ENCODE measurements around the gene SELENOV.
"Not testable (repeated sequence)": the region's sequence is repeated elsewhere in the genome, so short reads cannot be mapped to it uniquely, and the experiment has no call there.

Gene SELENOV

DNA sequence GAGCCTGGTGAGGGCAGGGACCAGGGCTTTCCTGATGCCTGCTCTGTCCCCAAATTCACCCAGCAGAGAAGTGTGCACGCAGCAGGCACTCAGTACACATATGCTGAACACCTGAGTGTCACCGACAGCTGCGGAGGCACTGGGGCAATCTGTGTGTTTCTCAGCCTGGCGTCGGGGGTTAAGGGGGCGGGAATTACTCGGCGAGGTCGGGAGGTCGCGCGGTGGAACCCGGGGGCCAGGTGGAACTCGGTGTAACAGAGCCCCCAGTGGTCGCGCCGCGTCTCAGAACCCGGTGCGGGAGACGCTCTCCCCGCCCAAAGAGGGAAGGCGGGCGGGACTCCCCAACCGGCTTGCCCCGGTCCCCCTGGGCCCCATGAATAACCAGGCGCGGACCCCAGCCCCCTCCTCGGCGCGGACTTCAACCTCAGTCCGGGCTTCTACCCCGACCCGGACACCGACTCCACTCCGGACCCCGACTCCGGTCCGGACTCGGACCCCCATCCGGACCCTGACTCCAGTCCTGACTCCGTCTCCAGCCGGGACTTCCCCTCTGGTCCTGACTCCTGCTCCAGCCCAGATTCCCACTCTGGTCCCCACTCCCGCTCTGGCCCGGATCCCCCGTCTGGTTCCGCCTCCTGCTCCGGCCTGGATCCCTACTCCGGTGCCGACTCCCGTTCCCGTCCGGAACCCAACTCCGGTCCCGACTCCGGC lies at the start of gene SELENOV:
Gene SELENOV (plus strand): TSS at position 300 of the 711 bp plus-strand sequence. CDS start 74 bp downstream, at position 374.
- no peak for DNase-seq

- DNase-seq: no peak
These were observed 48.8 kb upstream of the SELENOV start for GRCh38 chr19:39465956-39466747.

DNA sequence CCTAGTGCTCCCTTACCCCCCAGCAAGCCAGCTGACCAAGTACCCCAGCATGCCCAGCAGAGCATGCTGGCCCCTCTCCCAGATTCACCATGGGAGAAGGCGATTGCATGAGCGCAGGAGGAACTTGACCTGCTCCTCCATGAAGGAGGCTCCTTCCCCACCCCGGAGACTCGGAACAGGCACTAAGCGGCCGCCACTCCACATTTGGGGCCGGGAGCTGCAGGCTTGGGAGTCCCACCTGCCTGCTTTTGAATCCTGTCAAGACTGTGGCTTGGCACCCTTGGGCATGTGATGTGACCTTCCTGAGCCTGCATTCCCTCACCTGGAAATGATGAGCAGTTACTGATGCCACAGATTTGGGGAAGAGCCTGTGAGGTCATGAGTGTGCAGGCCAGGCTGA lies 47.0 kb upstream of the SELENOV start:
- no peak for DNase-seq

- no peak for DNase-seq
These were observed 45.9 kb upstream of the SELENOV start for GRCh38 chr19:39469036-39469435.

DNA sequence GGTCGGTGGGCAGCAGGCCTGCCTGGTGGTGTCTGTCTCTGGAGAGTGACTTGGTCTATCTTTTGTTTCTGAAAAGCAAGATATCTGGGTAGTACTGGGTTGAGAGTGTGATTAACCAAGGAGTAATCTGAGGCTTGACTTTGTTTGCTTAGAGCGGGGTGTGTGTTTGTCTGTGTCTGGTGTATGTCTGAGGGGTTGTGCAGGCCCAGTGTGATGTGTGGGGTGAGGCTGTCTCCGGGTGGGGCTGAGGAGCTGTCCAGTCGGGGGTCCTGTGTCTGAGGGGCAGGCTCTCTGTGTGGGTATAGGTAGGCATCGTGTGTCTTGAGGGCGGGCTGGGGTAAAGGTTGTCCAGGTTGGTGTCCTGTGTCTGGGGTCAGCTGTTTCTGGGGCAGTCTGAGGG lies 45.4 kb upstream of the SELENOV start:
- no peak for DNase-seq

GRCh38 chr19:39470724-39471339 lies 44.1 kb upstream of the SELENOV start:
- DNase-seq: no peak

DNA sequence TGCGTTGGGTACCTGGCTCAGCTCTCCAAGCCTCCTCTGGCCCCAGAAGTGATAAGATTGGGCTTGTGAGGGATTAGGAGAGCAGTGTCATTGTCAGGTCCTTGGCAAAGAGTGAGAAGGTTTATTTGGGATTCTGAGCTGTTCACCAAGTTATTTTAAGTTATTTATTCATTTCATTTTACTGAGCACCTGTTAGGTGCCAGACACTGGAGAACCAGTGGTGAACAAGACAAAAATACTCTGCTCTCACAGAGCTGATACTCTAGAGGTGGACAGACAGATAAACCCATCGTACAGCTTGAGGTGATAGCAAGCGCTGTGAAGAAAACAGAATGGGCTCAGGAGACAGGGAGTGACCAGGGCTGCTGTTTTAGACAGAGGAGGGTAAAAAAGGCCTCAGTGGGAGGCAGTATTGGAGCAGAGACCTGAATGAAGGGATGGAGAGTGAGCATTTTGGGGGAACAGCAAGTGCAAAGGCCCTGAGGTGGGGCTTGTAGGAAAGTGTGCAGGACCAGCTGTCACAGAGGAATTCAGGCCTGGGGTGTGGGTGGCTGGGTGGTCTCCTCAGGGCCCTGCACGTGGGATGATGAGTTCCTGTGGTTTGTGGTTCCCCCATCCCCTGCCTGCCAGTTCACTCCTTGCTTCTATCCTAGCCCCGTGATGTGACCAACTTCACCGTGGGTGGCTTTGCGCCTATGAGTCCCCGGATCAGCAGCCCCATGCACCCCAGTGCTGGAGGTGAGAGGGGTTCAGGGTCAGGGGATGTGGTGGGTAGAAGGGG lies 43.0 kb upstream of the SELENOV start:
- no peak for DNase-seq

GRCh38 chr19:39472746-39473442 lies 42.0 kb upstream of the SELENOV start:
- DNase-seq: no peak

- no peak for DNase-seq
These were observed 41.4 kb upstream of the SELENOV start for GRCh38 chr19:39473443-39473960.

- DNase-seq: peak; percentile 22
These were observed 40.8 kb upstream of the SELENOV start for GRCh38 chr19:39474139-39474620.

DNA sequence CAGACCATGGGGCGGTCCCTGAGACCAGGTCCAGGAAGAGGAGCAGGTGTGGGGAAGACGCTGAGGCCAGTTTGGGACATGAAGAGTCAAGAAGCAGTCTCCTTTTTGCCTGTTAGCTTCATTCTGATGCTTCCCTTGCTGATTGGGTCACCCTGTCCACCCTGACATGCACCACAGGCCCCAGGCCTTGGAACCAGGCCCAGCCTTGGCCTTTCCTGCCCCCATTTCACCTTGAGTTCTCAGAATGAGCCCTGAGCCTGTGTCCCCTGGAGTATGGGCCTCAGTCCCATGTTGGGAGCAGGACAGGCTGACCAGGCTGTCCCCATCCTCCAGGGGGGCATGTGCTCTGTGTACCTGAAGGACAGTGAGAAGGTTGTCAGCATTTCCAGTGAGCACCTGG lies 39.2 kb upstream of the SELENOV start:
- no peak for DNase-seq

DNA sequence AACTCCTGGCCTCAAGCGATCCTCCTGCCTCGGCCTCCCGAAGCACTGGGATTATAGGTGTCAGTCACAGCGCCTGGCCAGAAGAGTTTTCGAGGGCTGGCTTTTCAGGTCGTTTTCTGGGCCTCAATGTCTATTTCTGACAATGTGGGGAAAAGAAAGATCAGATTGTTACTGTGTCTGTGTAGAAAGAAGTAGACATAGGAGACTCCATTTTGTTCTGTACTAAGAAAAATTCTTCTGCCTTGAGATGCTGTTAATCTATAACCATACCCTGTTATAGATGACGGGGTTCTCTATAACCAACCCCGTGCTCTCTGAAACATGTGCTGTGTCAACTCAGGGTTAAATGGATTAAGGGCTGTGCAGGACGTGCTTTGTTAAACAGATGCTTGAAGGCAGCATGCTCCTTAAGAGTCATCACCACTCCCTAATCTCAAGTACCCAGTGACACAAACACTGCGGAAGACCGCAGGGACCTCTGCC lies 35.6 kb upstream of the SELENOV start:
- DNase-seq: not testable (repeated sequence)

GRCh38 chr19:39479916-39480315 lies 35.0 kb upstream of the SELENOV start:
- DNase-seq: peak; percentile 16

DNA sequence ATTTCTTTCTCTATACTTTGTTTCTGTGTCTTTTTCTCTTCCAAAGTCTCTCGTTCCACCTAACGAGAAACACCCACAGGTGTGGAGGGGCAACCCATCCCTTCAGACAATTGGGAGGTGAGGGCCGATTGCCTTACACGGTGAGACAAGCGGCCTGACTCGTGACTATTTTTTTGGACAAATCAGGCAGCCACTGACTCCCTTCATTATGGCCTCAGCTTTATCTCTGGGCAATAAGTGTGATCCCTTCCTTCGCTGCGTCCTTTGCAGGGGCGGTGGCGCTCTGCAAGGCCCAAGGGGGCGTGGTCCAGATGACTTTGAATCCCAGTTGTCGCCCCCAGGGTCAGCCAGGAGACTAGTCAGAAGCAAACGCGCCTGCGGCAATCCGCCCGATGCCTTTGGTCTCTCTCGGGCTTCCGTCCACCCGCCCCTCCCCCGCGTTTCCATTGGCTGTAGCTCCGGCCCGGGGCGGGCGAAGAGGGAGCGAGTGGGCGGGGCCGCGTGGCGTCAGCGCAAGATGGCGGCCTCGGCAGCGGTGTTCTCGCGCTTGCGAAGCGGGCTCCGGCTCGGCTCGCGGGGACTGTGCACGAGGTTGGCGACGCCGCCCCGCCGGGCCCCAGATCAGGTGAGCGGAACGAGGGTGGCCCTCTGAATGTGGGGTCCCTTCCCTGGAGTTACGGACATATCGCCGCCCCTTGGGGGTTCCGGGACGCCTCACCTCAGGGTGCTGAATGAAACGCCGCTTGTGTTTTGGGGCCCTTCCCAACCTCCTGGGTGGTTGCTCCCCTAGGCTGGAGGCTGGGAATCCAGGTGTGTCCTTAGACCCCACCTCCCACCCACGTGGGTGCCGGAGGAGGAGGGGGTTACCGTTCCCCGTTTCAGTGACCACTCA lies 34.4 kb upstream of the SELENOV start, which contains the start of gene TIMM50:
Gene TIMM50 (plus strand): TSS at position 502 of the 892 bp plus-strand sequence. CDS start 16 bp downstream, at position 518.
- DNase-seq: peak; percentile 95

DNA sequence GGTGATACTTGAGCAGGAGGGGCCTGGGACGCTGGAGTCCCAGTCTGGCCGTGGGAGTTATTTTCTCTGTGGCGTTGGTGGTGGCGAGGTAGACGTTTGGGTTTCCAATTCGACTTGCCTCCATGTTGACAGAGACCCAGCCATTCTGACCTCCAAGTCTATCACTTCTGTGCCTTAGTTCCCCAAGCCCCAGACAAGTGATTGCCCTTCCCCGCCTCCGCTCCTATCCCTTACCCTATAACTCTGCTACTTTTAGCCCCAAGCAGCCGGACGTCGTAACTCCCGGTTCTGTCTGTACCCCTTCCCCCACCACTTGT lies 33.8 kb upstream of the SELENOV start:
- no peak for DNase-seq

- no peak for DNase-seq
These were observed 33.3 kb upstream of the SELENOV start for GRCh38 chr19:39481676-39482075.

DNA sequence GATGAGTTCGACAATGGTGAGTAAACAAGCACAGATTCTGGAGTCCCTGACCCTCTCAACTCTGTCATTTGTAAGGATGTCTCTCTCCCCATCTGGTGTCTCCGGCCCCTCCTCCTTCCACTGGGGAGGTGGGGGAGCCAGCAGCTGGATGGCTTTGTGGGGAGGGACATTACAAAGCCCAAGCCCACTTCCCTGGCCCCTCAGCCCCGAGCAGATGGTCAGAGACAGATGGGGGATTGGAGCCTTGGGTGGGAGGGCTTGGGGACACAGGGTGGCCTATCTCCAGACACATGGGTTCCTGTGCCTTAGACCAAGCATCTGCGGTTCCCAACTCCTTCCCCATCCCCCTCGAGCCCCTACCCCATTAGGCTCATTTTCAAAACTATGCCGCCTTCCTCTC lies 31.8 kb upstream of the SELENOV start:
- DNase-seq: no peak

- DNase-seq: no peak
These were observed 25.2 kb upstream of the SELENOV start for GRCh38 chr19:39489756-39490155.

- no peak for DNase-seq
These were observed 22.7 kb upstream of the SELENOV start for GRCh38 chr19:39492225-39492624.

GRCh38 chr19:39492788-39493187 lies 22.2 kb upstream of the SELENOV start:
- DNase-seq: no peak

DNA sequence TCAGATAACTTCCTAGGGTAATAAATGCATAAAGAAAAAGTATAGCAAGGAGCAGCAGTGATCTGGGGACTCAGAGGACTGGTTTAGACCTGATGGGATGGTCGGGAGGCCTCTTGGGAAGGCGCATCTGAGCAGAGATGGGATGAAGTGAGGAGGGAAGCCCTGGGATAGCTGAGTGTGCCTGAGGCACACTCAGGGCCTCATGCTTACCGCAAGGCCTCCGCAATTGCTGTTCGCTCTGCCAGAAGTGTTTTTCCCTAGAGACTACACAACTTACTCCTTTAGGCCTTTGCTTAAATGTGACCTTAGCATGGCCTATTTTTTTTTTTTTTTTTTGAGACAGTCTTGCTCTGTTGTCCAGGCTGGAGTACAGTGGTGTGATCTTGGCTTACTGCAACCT lies 20.3 kb upstream of the SELENOV start:
- DNase-seq: no peak

Data from inflammatory macrophage treated with lipopolysaccharide for 4 hours (primary cell).